GM10266 (cell line): Measurements from ENCODE around the gene PKP1.

Experiments used
- DNase-seq: peaks from one replicate; pipeline ENCODE4 v3.0.0; 2012; ENCODE audit errors: extremely low spot score
- TF ChIP-seq, protein P1 (sequence below): IDR thresholded peaks from 2 replicates; pipeline ENCODE4 v1.5.1; 2012; ENCODE audit warnings: mild to moderate bottlenecking, low read depth; ENCODE audit not compliant: control insufficient read depth, insufficient read depth; ENCODE audit errors: missing control alignments

The PKP1 gene

GRCh38 chr1:201319631-201320030 lies 36.3 kb downstream of the PKP1 start:
- no peak for DNase-seq
- TF ChIP-seq, protein P1, sequence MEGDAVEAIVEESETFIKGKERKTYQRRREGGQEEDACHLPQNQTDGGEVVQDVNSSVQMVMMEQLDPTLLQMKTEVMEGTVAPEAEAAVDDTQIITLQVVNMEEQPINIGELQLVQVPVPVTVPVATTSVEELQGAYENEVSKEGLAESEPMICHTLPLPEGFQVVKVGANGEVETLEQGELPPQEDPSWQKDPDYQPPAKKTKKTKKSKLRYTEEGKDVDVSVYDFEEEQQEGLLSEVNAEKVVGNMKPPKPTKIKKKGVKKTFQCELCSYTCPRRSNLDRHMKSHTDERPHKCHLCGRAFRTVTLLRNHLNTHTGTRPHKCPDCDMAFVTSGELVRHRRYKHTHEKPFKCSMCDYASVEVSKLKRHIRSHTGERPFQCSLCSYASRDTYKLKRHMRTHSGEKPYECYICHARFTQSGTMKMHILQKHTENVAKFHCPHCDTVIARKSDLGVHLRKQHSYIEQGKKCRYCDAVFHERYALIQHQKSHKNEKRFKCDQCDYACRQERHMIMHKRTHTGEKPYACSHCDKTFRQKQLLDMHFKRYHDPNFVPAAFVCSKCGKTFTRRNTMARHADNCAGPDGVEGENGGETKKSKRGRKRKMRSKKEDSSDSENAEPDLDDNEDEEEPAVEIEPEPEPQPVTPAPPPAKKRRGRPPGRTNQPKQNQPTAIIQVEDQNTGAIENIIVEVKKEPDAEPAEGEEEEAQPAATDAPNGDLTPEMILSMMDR, result no peak

DNA sequence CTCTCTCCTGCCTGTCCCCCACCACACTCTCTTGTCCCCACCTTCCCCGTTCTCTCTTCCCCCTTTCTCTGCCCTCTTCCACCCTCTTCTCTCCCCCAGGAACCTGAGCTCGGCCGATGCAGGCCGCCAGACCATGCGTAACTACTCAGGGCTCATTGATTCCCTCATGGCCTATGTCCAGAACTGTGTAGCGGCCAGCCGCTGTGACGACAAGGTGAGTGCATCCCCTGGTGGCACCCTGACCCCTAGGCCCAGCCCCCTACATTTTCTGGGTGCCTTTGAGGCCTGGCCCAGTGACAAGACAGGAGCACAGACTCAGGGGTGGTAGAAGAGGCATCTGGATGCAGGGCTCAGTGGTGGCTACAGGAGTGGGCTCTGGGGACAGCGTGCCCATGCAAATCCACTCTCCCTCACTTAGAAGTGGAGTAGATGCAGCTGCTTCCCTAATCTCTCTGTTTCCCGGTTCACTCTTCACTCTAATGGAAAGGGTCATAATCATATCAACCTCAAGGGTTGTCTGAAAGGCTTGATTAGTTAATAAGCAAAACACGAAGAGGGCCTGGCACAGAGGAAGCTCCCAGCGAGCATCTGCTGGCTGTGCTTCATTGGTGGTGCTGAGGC lies 37.0 kb downstream of the PKP1 start:
- TF ChIP-seq, protein P1, result no peak
- no peak for DNase-seq

GRCh38 chr1:201321826-201322390 lies 38.6 kb downstream of the PKP1 start:
- DNase-seq, result no peak
- TF ChIP-seq, protein P1, result no peak

DNA sequence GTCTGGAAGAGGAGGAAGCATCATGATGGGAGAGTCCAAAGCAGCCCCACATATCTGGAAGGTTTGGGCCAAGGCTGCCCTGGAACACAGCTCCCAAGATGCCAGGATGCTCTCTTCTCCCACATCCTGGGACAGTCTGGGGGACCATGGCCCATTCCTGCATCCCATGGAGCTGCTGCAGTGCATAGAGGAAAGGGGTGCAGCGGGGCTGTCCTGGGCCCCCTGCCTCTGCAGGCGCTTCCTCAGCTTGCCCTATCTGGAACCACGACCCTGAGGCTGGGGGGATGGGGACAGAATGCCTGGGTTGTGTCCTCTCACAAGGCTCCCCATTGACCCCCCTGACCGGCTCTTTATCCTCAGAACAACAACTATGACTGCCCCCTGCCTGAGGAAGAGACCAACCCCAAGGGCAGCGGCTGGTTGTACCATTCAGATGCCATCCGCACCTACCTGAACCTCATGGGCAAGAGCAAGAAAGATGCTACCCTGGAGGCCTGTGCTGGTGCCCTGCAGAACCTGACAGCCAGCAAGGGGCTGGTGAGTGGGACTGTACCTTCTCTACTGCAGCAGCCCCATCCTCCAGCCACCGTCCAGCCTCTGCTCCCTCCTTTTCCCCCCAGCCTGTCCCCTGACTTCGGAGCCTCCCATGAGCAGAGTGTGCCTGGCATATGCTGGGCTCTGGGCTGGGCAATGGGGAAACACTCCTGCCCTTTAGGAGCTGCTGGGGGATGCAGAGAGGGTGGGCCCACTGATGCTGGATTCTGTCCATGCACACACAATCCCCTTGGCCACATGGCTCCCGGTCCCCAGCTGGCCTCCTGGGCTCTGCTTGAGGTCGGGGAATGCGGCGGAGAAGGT lies 39.6 kb downstream of the PKP1 start:
- DNase-seq, result no peak
- TF ChIP-seq, protein P1, result no peak

- TF ChIP-seq, protein P1, result no peak
- DNase-seq, result no peak
Observed at GRCh38 chr1:201324306-201324705, 41.0 kb downstream of the PKP1 start.

GRCh38 chr1:201324821-201325677 lies 41.7 kb downstream of the PKP1 start:
- TF ChIP-seq, protein P1, result no peak
- no peak for DNase-seq
